K562 (cell line): ENCODE data around the gene TRAPPC12. TPM values are rescaled to one million over a fixed set of nuclear protein-coding genes. Genes with fewer than 3 reads are reported as not detected.

ENCODE experiments used
- ATAC-seq: fragments of 200-7000 bp; cut with Tn5 transposase; 3 replicates; pipeline ENCODE4 v1.9.1; 2020; ENCODE audit warnings: moderate library complexity
- BruUV-seq: library from RNA; stranded (reverse); fragments of 400-500 nt; replicated peaks from 2 replicates; lab custom pipeline; 2021; lab: Mats Ljungman, UMichigan
- CTCF ChIA-PET: fragments of 300-600 bp; formaldehyde crosslinking; extraction: SDS; loops from one replicate; lab custom pipeline; 2021; ENCODE audit warnings: low intra/inter-chr PET ratio; lab: Yijun Ruan, JAX
- POLR2A ChIA-PET: fragments of 300-600, 350-650 bp; sonication (Branson Sonifier 250); formaldehyde crosslinking; extraction: SDS; loops from one replicate; lab custom pipeline; 2021; ENCODE audit warnings: antibody characterized with exemption, inconsistent platforms; lab: Yijun Ruan, JAX
- DNase-seq, 4 experiments: peaks; one replicate each; pipeline versions ENCODE4 v3.0.0 to v3.0.0-alpha.2; 2011 to 2018; ENCODE audit warnings: low spot score in 3 of 4, mixed read lengths in 3 of 4; ENCODE audit errors: extremely low read depth in 1 of 4
- FAIRE-seq: peaks from 2 replicates; lab custom pipeline; 2011; peaks lifted over from hg19 to GRCh38; lab: Jason Lieb, UNC
- H2AFZ ChIP-seq: 2 replicates; pipeline ENCODE4 v1.6.0; 2011; ENCODE audit warnings: low read depth, low read length, control low read depth, inconsistent platforms
- H3K27ac ChIP-seq: fragments of 200-600 bp; 3 replicates; pipeline ENCODE4 v1.8.0; 2011; ENCODE audit warnings: low read depth, mild to moderate bottlenecking, control low read depth, inconsistent platforms, low read length, moderate library complexity, mixed read lengths; ENCODE audit errors: extremely low read depth
- H3K27me3 ChIP-seq, 2 experiments: fragments of 300-600 bp in 1 of 2; 2 replicates in 1 of 2; 3 replicates in 1 of 2; pipeline versions ENCODE4 v1.6.0 to v1.8.0; 2011; ENCODE audit warnings: inconsistent platforms in 2 of 2, low read length in 2 of 2, mild to moderate bottlenecking in 1 of 2, mixed read lengths in 1 of 2, moderate library complexity in 1 of 2; ENCODE audit not compliant: control insufficient read depth in 2 of 2, insufficient read depth in 2 of 2
- H3K36me3 ChIP-seq: fragments of 300-600 bp; 3 replicates; pipeline ENCODE4 v1.8.0; 2011; ENCODE audit warnings: mild to moderate bottlenecking, low read length, inconsistent platforms; ENCODE audit not compliant: control insufficient read depth, insufficient read depth
- H3K4me1 ChIP-seq, 2 experiments: fragments of 200-600 bp in 1 of 2; replicated peaks in 1 of 2; 2 replicates in 1 of 2; 3 replicates in 1 of 2; pipeline versions ENCODE4 v1.5.1 to v1.8.0; 2011; ENCODE audit warnings: inconsistent platforms in 2 of 2, low read length in 2 of 2, mild to moderate bottlenecking in 1 of 2, mixed read lengths in 1 of 2, moderate library complexity in 1 of 2; ENCODE audit not compliant: control insufficient read depth in 2 of 2, insufficient read depth in 2 of 2
- H3K4me2 ChIP-seq: 2 replicates; pipeline ENCODE4 v1.6.1; 2011; ENCODE audit warnings: low read length, control low read depth, inconsistent platforms, mixed read lengths; ENCODE audit not compliant: insufficient read depth
- H3K4me3 ChIP-seq: fragments of 200-600 bp; sonication (generic), shearing (Covaris generic); 2 replicates; pipeline ENCODE4 v1.5.1; 2016; ENCODE audit warnings: control low read depth, inconsistent platforms
- H3K79me2 ChIP-seq: fragments of 200-600 bp; 3 replicates; pipeline ENCODE4 v1.8.0; 2011; ENCODE audit warnings: low read length, inconsistent platforms; ENCODE audit not compliant: control insufficient read depth, insufficient read depth
- H3K9ac ChIP-seq, 2 experiments: 2 replicates each; pipeline versions ENCODE4 v1.6.0 to v1.6.1; 2011; ENCODE audit warnings: low read depth in 2 of 2, low read length in 2 of 2, control low read depth in 1 of 2, inconsistent platforms in 1 of 2, mild to moderate bottlenecking in 1 of 2, mixed read lengths in 1 of 2; ENCODE audit not compliant: insufficient read depth in 1 of 2
- H3K9me1 ChIP-seq: one replicate; pipeline ENCODE4 v1.6.0; 2011; ENCODE audit warnings: inconsistent platforms, mild to moderate bottlenecking, low read length, moderate library complexity; ENCODE audit not compliant: control insufficient read depth, insufficient read depth
- H3K9me3 ChIP-seq: replicated peaks from 2 replicates; pipeline ENCODE4 v1.5.1; 2011; ENCODE audit warnings: low read depth, low read length, inconsistent platforms; ENCODE audit not compliant: control insufficient read depth, insufficient read depth
- H4K20me1 ChIP-seq: replicated peaks from 2 replicates; pipeline ENCODE4 v1.6.1; 2011; ENCODE audit warnings: low read length, inconsistent platforms, mixed read lengths; ENCODE audit not compliant: control insufficient read depth, insufficient read depth
- BRCA1 ChIP-seq, 2 experiments: fragments of 450-650 bp in 1 of 2; sonication (generic) in 1 of 2; formaldehyde crosslinking in 1 of 2; IDR thresholded peaks; 2 replicates each; pipeline versions ENCODE4 v1.5.0 to v1.6.1; 2017 to 2020; ENCODE audit warnings: mild to moderate bottlenecking in 1 of 2, missing genetic modification reagents in 1 of 2
- BRD9 ChIP-seq: fragments of 450-650 bp; IDR thresholded peaks from 2 replicates; pipeline ENCODE4 v1.6.1; 2018; ENCODE audit warnings: low read depth; ENCODE audit not compliant: partially characterized antibody
- E4F1 ChIP-seq: fragments of 250-450 bp; sonication (Bioruptor Pico); IDR thresholded peaks from 2 replicates; pipeline ENCODE4 v1.5.0; 2021; ENCODE audit warnings: mild to moderate bottlenecking, borderline replicate concordance
- HOMEZ ChIP-seq: fragments of 250-450 bp; sonication (Bioruptor Pico); IDR thresholded peaks from 2 replicates; pipeline ENCODE4 v1.4.0; 2020; ENCODE audit warnings: mild to moderate bottlenecking, moderate library complexity
- MITF ChIP-seq: IDR thresholded peaks from 2 replicates; pipeline ENCODE4 v1.6.1; 2014; ENCODE audit warnings: antibody characterized with exemption
- TFAM ChIP-seq: fragments of 250-450 bp; sonication (Bioruptor Pico); conservative IDR thresholded peaks from 2 replicates; pipeline ENCODE4 v1.5.0; 2021; ENCODE audit warnings: mild to moderate bottlenecking, moderate library complexity
- TRIM28 ChIP-seq: fragments of 450-650 bp; IDR thresholded peaks from 2 replicates; pipeline ENCODE4 v1.6.1; 2017
- ZNF57 ChIP-seq: fragments of 450-650 bp; formaldehyde crosslinking; IDR thresholded peaks from 2 replicates; pipeline ENCODE4 v1.4.0; 2020; ENCODE audit warnings: mild to moderate bottlenecking, moderate library complexity
- ZNF609 ChIP-seq: sonication (generic); formaldehyde crosslinking; IDR thresholded peaks from 2 replicates; pipeline ENCODE4 v1.8.1; 2023; ENCODE audit warnings: missing genetic modification reagents, mild to moderate bottlenecking, borderline replicate concordance
- WGBS: fragments of 100-300 bp; shearing (Covaris generic); methylation state at CpG from one replicate; pipeline ENCODE4 v1.1.6; 2016; ENCODE audit warnings: low coverage, mixed read lengths; ENCODE audit not compliant: insufficient coverage; ENCODE audit errors: missing lambda C conversion rate; 5-methylcytosine and 5-hydroxymethylcytosine counted together
- in situ Hi-C: fragments of 300-500 bp; cut with MboI; formaldehyde crosslinking; loops from 4 replicates; pipeline ENCODE4 v1.15.0; 2018; ENCODE audit warnings: inconsistent platforms, mixed read lengths
- intact Hi-C: fragments of 100-400 bp; cut with micrococcal nuclease; formaldehyde crosslinking; loops from 2 replicates; pipeline ENCODE4 v1.14.2; 2022
- polyA plus RNA-seq, 8 experiments: library from polyadenylated mRNA; depleted of rRNA in 4 of 8; stranded (reverse) in 5 of 8; unstranded in 3 of 8; fragments of >200 nt; fragmentation: Nextera tagmentation in 2 of 8; fragmentation: Illumina TruSeq in 1 of 8; extraction: Ambion mirVana in 2 of 8; extraction: Trizol in 1 of 8; gene quantifications; 2 replicates each; pipeline versions ENCODE4 v1.2.1 to v1.2.3, GENCODE V29; 2011 to 2014; ENCODE audit warnings: inconsistent platforms in 1 of 8, missing spikeins in 1 of 8
- total RNA-seq, 7 experiments: library from RNA; depleted of rRNA in 6 of 7; stranded (reverse); fragments of >200 nt in 6 of 7; fragmentation: Illumina TruSeq in 2 of 7; extraction: Trizol in 2 of 7; gene quantifications; 2 replicates each; pipeline versions ENCODE4 v1.2.1 to v1.2.3, GENCODE V29; 2011 to 2021; ENCODE audit warnings: low replicate concordance in 1 of 7

Gene TRAPPC12
- total and polyA plus RNA-seq, 9 of the 15 experiments (the other 6 are each of a cell fraction or from before 2014, with no cell fraction given), result 8.0 to 75.2 (median 39.1) TPM

GRCh38 chr2:3413697-3414096, 34.2 kb downstream of the TRAPPC12 start (continued):
- TF ChIP-seq ZNF609 (CRISPR knock-in tag), result no peak

GRCh38 chr2:3414133-3414860, 34.8 kb downstream of the TRAPPC12 start:
- FAIRE-seq (no peak), ATAC-seq (no peak), DNase-seq (no peak)
- Histone ChIP-seq H3K4me2 (no peak overlapping the region), H4K20me1 (no peaks in the 10 kb centered on the region), H3K4me1 (no peaks in the 10 kb centered on the region), H3K4me3 (no peak overlapping the region), H2AFZ (no peak overlapping the region), H3K27ac (no peak overlapping the region), H3K9me1 (no peaks in the 10 kb centered on the region), H3K9ac (no peak overlapping the region), H3K27me3 (no peaks in the 10 kb centered on the region), H3K9me3 (no peaks in the 10 kb centered on the region), H3K36me3 (peaks cover 31% of the 10 kb centered on the region; the same call in 2 of the 3 replicates), H3K79me2 (no peaks in the 10 kb centered on the region)
- WGBS, result 94% methylated on average over 23 of the region's 25 CpGs
- ChIA-PET POLR2A (interaction anchor here (1.5 to 1.9 kb wide), 2 partner anchors 8 to 19 kb away, joined by 5 to 9 read pairs; no protein-coding TSS in a partner anchor), CTCF (no interaction called here)
- no TSS peak for BruUV-seq
- intact Hi-C loops (no loop called here), in situ Hi-C loops (no loop called here)
- TF ChIP-seq MITF, result no peak
- TF ChIP-seq HOMEZ (CRISPR knock-in tag), result no peak
- TF ChIP-seq E4F1 (CRISPR knock-in tag), result no peak
- TF ChIP-seq TFAM, result no peak
- no peak for TF ChIP-seq TRIM28
- TF ChIP-seq BRCA1 (IDR thresholded peaks at IDR 0.05), result no peak
- TF ChIP-seq BRCA1 (CRISPR knock-in tag; IDR thresholded peaks at IDR 0.05), result no peak
- TF ChIP-seq BRD9, result no peak
- TF ChIP-seq ZNF57 (CRISPR knock-in tag), result no peak
